HepG2 (cell line): ENCODE data around the gene PLCXD1. TPM values are rescaled to one million over a fixed set of nuclear protein-coding genes. Genes with fewer than 3 reads are reported as not detected.
A peak's percentile ranks its signal among the peaks of the same experiment; 100 is the strongest.

Experiments
- ATAC-seq: fragments of 200-7000 bp; cut with Tn5 transposase; 3 replicates; pipeline ENCODE4 v1.9.1; 2020; ENCODE audit warnings: mild to moderate bottlenecking, moderate library complexity
- BruUV-seq: library from RNA; stranded (reverse); fragments of 400-500 nt; replicated peaks from 2 replicates; lab custom pipeline; 2021; lab: Mats Ljungman, UMichigan
- CTCF ChIA-PET: fragments of 300-600 bp; formaldehyde crosslinking; extraction: SDS; loops from one replicate; lab custom pipeline; 2021; ENCODE audit warnings: low total read pairs, inconsistent platforms, low intra/inter-chr PET ratio; lab: Yijun Ruan, JAX
- POLR2A ChIA-PET: fragments of 350-600 bp; sonication (Branson Sonifier 250); formaldehyde crosslinking; loops from one replicate; lab custom pipeline; 2020; ENCODE audit warnings: antibody characterized with exemption, inconsistent platforms; lab: Yijun Ruan, JAX
- DNase-seq: peaks from one replicate; pipeline ENCODE4 v3.0.0-alpha.2; 2015; ENCODE audit warnings: low spot score
- FAIRE-seq: peaks from 3 replicates; lab custom pipeline; 2011; peaks lifted over from hg19 to GRCh38; lab: Jason Lieb, UNC
- H2AFZ ChIP-seq: one replicate; pipeline ENCODE4 v1.6.1; 2011; ENCODE audit warnings: low read length, inconsistent platforms
- H3K27ac ChIP-seq: fragments of 300-600 bp; 3 replicates; pipeline ENCODE4 v1.8.0; 2011; ENCODE audit warnings: mixed run types, mild to moderate bottlenecking, mixed read lengths, low read length, inconsistent platforms; ENCODE audit not compliant: insufficient read depth; ENCODE audit errors: extremely low read length
- H3K27me3 ChIP-seq, 2 experiments: fragments of 200-600 bp in 1 of 2; 2 replicates in 1 of 2; 3 replicates in 1 of 2; pipeline versions ENCODE4 v1.6.0 to v1.8.0; 2011; ENCODE audit warnings: low read length in 2 of 2, mild to moderate bottlenecking in 2 of 2, moderate library complexity in 2 of 2, inconsistent platforms in 1 of 2; ENCODE audit not compliant: insufficient read depth in 2 of 2, control insufficient read depth in 1 of 2
- H3K36me3 ChIP-seq, 2 experiments: fragments of 200-600 bp in 1 of 2; replicated peaks in 1 of 2; 2 replicates in 1 of 2; 3 replicates in 1 of 2; pipeline versions ENCODE4 v1.5.1 to v1.8.0; 2011; ENCODE audit warnings: low read length in 2 of 2, inconsistent platforms in 1 of 2; ENCODE audit not compliant: insufficient read depth in 2 of 2, control insufficient read depth in 1 of 2
- H3K4me1 ChIP-seq: 2 replicates; pipeline ENCODE4 v1.5.1; 2012; ENCODE audit warnings: low read length, inconsistent platforms; ENCODE audit not compliant: insufficient read depth
- H3K4me2 ChIP-seq: 2 replicates; pipeline ENCODE4 v1.6.0; 2011; ENCODE audit warnings: low read depth, low read length, inconsistent platforms
- H3K4me3 ChIP-seq, 3 experiments: fragments of 200-600 bp in 1 of 3; sonication (generic), shearing (Covaris generic) in 1 of 3; replicated peaks in 1 of 3; 2 replicates each; pipeline ENCODE4 v1.5.1; 2011 to 2016; ENCODE audit warnings: low read length in 3 of 3, inconsistent platforms in 2 of 3, low read depth in 2 of 3, mild to moderate bottlenecking in 2 of 3, control low read depth in 1 of 3, mixed read lengths in 1 of 3; ENCODE audit not compliant: insufficient read depth in 1 of 3
- H3K79me2 ChIP-seq: one replicate; pipeline ENCODE4 v1.6.1; 2011; ENCODE audit warnings: low read length, inconsistent platforms; ENCODE audit not compliant: insufficient read depth
- H3K9ac ChIP-seq: 2 replicates; pipeline ENCODE4 v1.6.0; 2011; ENCODE audit warnings: mild to moderate bottlenecking, low read depth, low read length, inconsistent platforms; ENCODE audit not compliant: insufficient read depth
- H3K9me3 ChIP-seq: 2 replicates; pipeline ENCODE4 v1.5.1; 2012; ENCODE audit warnings: mild to moderate bottlenecking, low read length
- H4K20me1 ChIP-seq: 2 replicates; pipeline ENCODE4 v1.6.0; 2011; ENCODE audit warnings: inconsistent platforms, mild to moderate bottlenecking, low read length, moderate library complexity; ENCODE audit not compliant: insufficient read depth
- AGO2 ChIP-seq: fragments of 200-400 bp; formaldehyde crosslinking; optimal IDR thresholded peaks from 2 replicates; pipeline ENCODE3; 2017; ENCODE audit warnings: mild to moderate bottlenecking, low read depth, low read length, moderate library complexity
- GABPB1 ChIP-seq: IDR thresholded peaks from 2 replicates; pipeline ENCODE4 v1.6.1; 2016; ENCODE audit warnings: mild to moderate bottlenecking, missing genetic modification reagents, moderate library complexity, missing compliant biosample characterization
- HNRNPK ChIP-seq: fragments of 200-400 bp; formaldehyde crosslinking; IDR thresholded peaks from 2 replicates; pipeline ENCODE4 v1.6.1; 2018; ENCODE audit warnings: low read length, low read depth, moderate library complexity, mild to moderate bottlenecking; ENCODE audit not compliant: poor library complexity, severe bottlenecking
- HNRNPL ChIP-seq: fragments of 200-400 bp; formaldehyde crosslinking; IDR thresholded peaks from 2 replicates; pipeline ENCODE4 v1.6.1; 2017; ENCODE audit warnings: mild to moderate bottlenecking, low read depth, low read length
- PRDM15 ChIP-seq: sonication (generic); formaldehyde crosslinking; IDR thresholded peaks from 2 replicates; pipeline ENCODE4 v1.4.0; 2020; ENCODE audit warnings: missing genetic modification reagents
- ZNF101 ChIP-seq: sonication (generic); formaldehyde crosslinking; IDR thresholded peaks from 2 replicates; pipeline ENCODE4 v1.4.0; 2020; ENCODE audit warnings: mild to moderate bottlenecking, low read depth, missing genetic modification reagents, borderline replicate concordance
- ZNF331 ChIP-seq: sonication (generic); formaldehyde crosslinking; IDR thresholded peaks from 2 replicates; pipeline ENCODE4 v1.4.0; 2020; ENCODE audit warnings: missing genetic modification reagents
- ZNF576 ChIP-seq: sonication (generic); formaldehyde crosslinking; IDR thresholded peaks from 2 replicates; pipeline ENCODE4 v1.4.0; 2020; ENCODE audit warnings: mild to moderate bottlenecking, missing genetic modification reagents
- ZNF605 ChIP-seq: sonication (generic); formaldehyde crosslinking; IDR thresholded peaks from 2 replicates; pipeline ENCODE4 v1.8.0; 2022; ENCODE audit warnings: mild to moderate bottlenecking, missing genetic modification reagents
- WGBS: methylation state at CpG from one replicate; pipeline ENCODE4 v1.1.6; 2017; ENCODE audit warnings: low lambda C conversion rate; 5-methylcytosine and 5-hydroxymethylcytosine counted together
- in situ Hi-C: cut with HindIII; loops from 2 replicates; pipeline ENCODE4 v1.10.0; 2017; ENCODE audit warnings: low pct_unique_long_range_greater_than_20kb; ENCODE audit not compliant: extremely low pct_ligation_motif_present
- intact Hi-C: fragments of 100-400 bp; cut with micrococcal nuclease; formaldehyde crosslinking; loops from one replicate; pipeline ENCODE4 v1.10.0; 2022; ENCODE audit not compliant: unreplicated experiment
- polyA plus RNA-seq, 8 experiments: library from polyadenylated mRNA; depleted of rRNA in 3 of 8; stranded (reverse) in 7 of 8; unstranded in 1 of 8; fragments of >200 nt; fragmentation: Illumina TruSeq in 4 of 8; extraction: Trizol in 4 of 8; gene quantifications; 2 replicates each; pipeline versions ENCODE4 v1.2.1 to v1.2.3, GENCODE V29; 2011 to 2016; ENCODE audit warnings: low read depth in 4 of 8, missing spikeins in 1 of 8, mixed read lengths in 1 of 8; ENCODE audit not compliant: insufficient read depth in 1 of 8
- total RNA-seq, 5 experiments: library from RNA; depleted of rRNA; stranded (reverse); fragments of >200 nt; fragmentation: Illumina TruSeq; extraction: Trizol; gene quantifications; 2 replicates each; pipeline ENCODE4 v1.2.3, GENCODE V29; 2016; ENCODE audit warnings: low read depth in 1 of 5

PLCXD1 gene
- total and polyA plus RNA-seq, 2 of the 13 experiments (the other 11 are each of a cell fraction or from before 2014, with no cell fraction given): 87.7 to 153 TPM

- TF ChIP-seq HNRNPL (0 out of 2 replicates have a peak, but pooled peaks have one; percentile 31), ZNF101 (CRISPR knock-in tag) (no peak), ZNF605 (CRISPR knock-in tag) (no peak), ZNF576 (no peak), AGO2 (peak; percentile 20), HNRNPK (peak; percentile 7), GABPB1 (no peak), PRDM15 (CRISPR knock-in tag) (no peak), ZNF331 (CRISPR knock-in tag) (no peak)
- Histone ChIP-seq H3K36me3 (no peaks in the 10 kb centered on the region), H2AFZ (no peak overlapping the region), H3K4me3 (no peak overlapping the region), H3K9me3 (no peaks in the 10 kb centered on the region), H3K4me1 (no peaks in the 10 kb centered on the region), H3K9ac (no peak overlapping the region), H3K4me2 (no peak overlapping the region), H3K27ac (no peak overlapping the region), H4K20me1 (no peaks in the 10 kb centered on the region), H3K79me2 (no peaks in the 10 kb centered on the region), H3K27me3 (peaks cover 0 to 4% of the 10 kb centered on the region in 2 experiments; a peak in 1 of 5 replicates)
- ATAC-seq (no peak), DNase-seq (no peak), FAIRE-seq (no peak)
- BruUV-seq: no TSS peak
- in situ Hi-C loops (no loop called here), intact Hi-C loops (no loop called here)
- ChIA-PET POLR2A (no interaction called here), CTCF (no interaction called here)
- 90% methylated on average over 27 of the region's 35 CpGs for WGBS
These were observed 50.8 kb downstream of the PLCXD1 start for GRCh38 chrX:331825-332495.
